ENCODE measurements around the gene WDR35.

DNA sequence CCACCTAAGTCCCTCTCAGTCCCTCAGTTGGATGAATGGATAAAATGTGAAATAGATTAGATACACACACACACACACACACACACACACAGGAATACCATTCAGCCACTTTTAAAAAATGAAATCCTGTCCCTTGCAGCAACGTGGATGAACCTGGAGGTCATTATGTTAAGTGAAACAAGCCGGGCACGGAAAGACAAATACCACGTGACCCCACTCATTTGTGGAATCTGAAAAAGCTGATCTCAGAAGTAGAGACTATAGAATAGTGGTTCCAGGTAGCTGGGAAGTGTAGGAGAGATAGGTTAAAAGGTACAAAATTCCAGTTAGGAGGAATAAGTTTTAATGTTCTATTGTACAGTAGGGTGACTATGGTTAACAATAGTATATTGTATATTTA is 119.1 kb downstream of the WDR35 start:
- TF ChIP-seq CTCF (conservative IDR thresholded peaks at IDR 0.05; ENCODE audit: low read depth, low read length): no peak
- TF ChIP-seq CEBPB (IDR thresholded peaks at IDR 0.05; ENCODE audit: low read depth, low read length): no peak
- no peak for TF ChIP-seq RAD21 (IDR thresholded peaks at IDR 0.05; ENCODE audit: low read length)
- TF ChIP-seq, protein P1, sequence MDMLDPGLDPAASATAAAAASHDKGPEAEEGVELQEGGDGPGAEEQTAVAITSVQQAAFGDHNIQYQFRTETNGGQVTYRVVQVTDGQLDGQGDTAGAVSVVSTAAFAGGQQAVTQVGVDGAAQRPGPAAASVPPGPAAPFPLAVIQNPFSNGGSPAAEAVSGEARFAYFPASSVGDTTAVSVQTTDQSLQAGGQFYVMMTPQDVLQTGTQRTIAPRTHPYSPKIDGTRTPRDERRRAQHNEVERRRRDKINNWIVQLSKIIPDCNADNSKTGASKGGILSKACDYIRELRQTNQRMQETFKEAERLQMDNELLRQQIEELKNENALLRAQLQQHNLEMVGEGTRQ (IDR thresholded peaks at IDR 0.05; ENCODE audit: low read depth, low read length): no peak
- TF ChIP-seq SMC3 (IDR thresholded peaks at IDR 0.05; ENCODE audit: low read depth, low read length): no peak
- TF ChIP-seq RFX5 (IDR thresholded peaks at IDR 0.05; ENCODE audit: low read depth, low read length): no peak
- TF ChIP-seq NFE2L2 (IDR thresholded peaks at IDR 0.05; ENCODE audit: low read depth, low read length): no peak
- no peak for TF ChIP-seq POLR2A (IDR thresholded peaks at IDR 0.05; ENCODE audit: low read depth, low read length)
- no peak for TF ChIP-seq ELK1 (IDR thresholded peaks at IDR 0.05; ENCODE audit: borderline replicate concordance, low read depth, low read length)
